ENCODE measurements around the gene ZNF467. TPM values are rescaled to one million over a fixed set of nuclear protein-coding genes. Genes with fewer than 3 reads are reported as not detected.

The ZNF467 gene
- polyA plus RNA-seq, 1 experiment: 0.14 TPM

DNA sequence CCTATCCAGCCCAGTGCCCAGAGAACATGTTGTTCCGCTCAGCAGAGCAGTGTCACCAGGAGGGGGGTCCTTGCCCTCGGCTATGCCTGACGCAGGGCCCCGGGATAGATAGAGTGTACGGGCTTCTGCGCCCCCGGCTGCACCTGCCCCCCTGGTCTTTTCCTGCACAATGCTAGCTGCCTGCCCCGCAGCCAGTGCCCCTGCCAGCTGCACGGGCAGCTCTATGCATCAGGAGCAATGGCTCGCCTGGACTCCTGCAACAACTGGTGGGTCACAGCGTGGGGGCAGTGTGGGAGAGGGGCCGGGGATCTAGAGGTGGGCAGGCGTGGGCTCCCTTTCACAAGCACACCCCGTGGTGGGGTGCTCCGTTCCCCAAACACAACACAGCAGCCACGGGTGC lies 33.3 kb upstream of the ZNF467 start:
- TF ChIP-seq, protein P1, sequence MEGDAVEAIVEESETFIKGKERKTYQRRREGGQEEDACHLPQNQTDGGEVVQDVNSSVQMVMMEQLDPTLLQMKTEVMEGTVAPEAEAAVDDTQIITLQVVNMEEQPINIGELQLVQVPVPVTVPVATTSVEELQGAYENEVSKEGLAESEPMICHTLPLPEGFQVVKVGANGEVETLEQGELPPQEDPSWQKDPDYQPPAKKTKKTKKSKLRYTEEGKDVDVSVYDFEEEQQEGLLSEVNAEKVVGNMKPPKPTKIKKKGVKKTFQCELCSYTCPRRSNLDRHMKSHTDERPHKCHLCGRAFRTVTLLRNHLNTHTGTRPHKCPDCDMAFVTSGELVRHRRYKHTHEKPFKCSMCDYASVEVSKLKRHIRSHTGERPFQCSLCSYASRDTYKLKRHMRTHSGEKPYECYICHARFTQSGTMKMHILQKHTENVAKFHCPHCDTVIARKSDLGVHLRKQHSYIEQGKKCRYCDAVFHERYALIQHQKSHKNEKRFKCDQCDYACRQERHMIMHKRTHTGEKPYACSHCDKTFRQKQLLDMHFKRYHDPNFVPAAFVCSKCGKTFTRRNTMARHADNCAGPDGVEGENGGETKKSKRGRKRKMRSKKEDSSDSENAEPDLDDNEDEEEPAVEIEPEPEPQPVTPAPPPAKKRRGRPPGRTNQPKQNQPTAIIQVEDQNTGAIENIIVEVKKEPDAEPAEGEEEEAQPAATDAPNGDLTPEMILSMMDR (IDR thresholded peaks at IDR 0.05; ENCODE audit: low read depth, low read length): no peak

DNA sequence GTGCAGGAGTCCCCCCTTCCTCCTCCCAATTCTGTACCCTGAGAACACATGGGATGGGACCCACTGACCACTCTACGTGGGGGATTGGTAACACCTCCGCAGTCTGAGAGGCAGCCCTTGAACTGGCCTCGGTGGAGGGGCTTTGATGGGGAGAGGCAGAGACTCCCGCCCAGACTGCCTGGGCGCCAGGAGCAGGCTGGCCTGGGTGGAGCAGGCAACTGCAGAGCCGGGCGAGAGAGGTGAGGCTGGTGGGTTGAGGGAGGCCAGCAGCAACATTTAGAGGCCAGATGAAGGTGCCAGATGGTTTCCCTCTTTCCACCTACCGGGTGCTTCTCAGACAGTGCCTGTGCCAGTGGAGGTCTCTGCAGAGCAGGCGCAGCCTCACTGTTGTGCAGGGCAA lies 30.7 kb upstream of the ZNF467 start:
- Histone ChIP-seq H3K9me3 (ENCODE audit: control insufficient read depth, insufficient read depth, low read length) (no peaks in the 10 kb centered on the region), H3K27me3 (ENCODE audit: control insufficient read depth, insufficient read depth, low read length) (peaks cover 4% of the 10 kb centered on the region), H3K27ac (ENCODE audit: low read depth, low read length) (no peak overlapping the region), H3K4me3 (ENCODE audit: low read depth, low read length) (no peak overlapping the region)
- DNase-seq (ENCODE audit: low read depth, low spot score): no peak
- ChIA-PET POLR2A (no interaction called here), CTCF (no interaction called here)
- TF ChIP-seq, protein P1 (IDR thresholded peaks at IDR 0.05; ENCODE audit: low read depth, low read length): no peak

More for the DNA sequence above, 33.3 kb upstream of the ZNF467 start:
- CTCF ChIA-PET: interaction anchor here (0.9 to 1.6 kb wide), 5 partner anchors 16 to 1085 kb away, joined by 3 to 7 read pairs (median 4); no protein-coding TSS in a partner anchor
- Histone ChIP-seq H3K27me3 (ENCODE audit: control insufficient read depth, insufficient read depth, low read length) (peaks cover 4% of the 10 kb centered on the region), H3K9me3 (ENCODE audit: control insufficient read depth, insufficient read depth, low read length) (no peaks in the 10 kb centered on the region), H3K27ac (ENCODE audit: low read depth, low read length) (no peak overlapping the region), H3K4me3 (ENCODE audit: low read depth, low read length) (no peak overlapping the region)
- POLR2A ChIA-PET: no interaction called here
- no peak for DNase-seq (ENCODE audit: low read depth, low spot score)

DNA sequence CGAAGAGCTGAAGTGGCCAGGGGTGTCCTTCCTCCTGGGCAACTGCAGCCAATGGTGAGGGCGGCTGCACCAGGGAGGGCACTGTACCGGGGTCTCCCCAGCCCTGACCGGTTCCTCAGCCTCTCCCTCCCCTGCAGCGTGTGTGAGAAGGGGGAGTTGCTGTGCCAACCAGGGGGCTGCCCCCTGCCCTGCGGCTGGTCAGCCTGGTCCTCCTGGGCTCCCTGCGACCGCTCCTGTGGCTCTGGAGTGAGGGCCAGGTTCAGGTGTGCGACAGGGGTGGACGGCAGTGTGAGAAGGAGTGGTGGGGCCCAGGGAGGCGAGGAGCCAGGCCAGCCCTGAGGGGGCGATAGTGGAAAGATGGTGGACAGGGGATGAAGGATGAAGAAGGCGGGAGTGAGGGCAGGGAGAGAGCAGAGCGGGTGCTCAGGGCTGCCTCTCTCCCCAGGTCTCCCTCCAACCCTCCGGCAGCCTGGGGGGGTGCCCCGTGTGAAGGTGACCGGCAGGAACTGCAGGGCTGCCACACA lies 30.2 kb upstream of the ZNF467 start:
- H3K4me3 ChIP-seq (ENCODE audit: low read depth, low read length): no peak overlapping the region
- TF ChIP-seq, protein P1 (IDR thresholded peaks at IDR 0.05; ENCODE audit: low read depth, low read length): no peak
- ChIA-PET POLR2A (no interaction called here), CTCF (no interaction called here)
- no peaks in the 10 kb centered on the region for H3K9me3 ChIP-seq (ENCODE audit: control insufficient read depth, insufficient read depth, low read length)
- H3K27ac ChIP-seq (ENCODE audit: low read depth, low read length): no peak overlapping the region
- no peak for DNase-seq (ENCODE audit: low read depth, low spot score)
- peaks cover 4% of the 10 kb centered on the region for H3K27me3 ChIP-seq (ENCODE audit: control insufficient read depth, insufficient read depth, low read length)

DNA sequence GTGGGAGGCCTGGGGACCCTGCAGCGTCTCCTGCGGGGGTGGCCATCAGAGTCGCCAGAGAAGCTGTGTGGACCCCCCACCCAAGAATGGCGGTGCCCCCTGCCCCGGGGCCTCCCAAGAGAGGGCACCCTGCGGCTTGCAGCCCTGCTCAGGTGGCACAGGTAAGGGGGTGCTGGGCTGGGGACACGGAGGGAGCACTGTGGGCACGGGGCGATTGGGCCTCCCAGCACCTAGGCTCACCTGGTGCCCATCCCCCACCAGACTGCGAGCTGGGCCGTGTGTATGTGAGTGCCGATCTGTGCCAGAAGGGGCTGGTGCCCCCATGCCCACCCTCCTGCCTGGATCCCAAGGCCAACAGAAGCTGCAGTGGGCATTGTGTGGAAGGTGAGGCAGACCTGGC lies 29.6 kb upstream of the ZNF467 start:
- TF ChIP-seq, protein P1 (IDR thresholded peaks at IDR 0.05; ENCODE audit: low read depth, low read length): no peak
- POLR2A ChIA-PET: no interaction called here

DNA sequence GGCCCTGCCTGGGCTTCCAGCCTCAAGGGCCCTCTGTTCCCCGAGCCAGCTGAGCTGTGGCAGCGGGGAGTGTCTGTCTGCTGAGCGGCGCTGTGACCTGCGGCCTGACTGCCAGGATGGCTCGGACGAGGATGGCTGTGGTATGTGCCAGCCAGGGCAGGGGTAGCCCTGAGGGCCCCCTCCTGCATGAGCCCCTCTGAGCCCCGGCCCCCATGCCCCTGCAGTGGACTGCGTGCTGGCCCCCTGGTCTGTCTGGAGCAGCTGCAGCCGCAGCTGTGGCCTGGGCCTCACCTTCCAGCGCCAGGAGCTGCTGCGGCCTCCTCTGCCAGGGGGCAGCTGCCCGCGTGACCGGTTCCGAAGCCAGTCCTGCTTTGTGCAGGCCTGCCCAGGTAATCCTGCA lies 28.4 kb upstream of the ZNF467 start:
- POLR2A ChIA-PET: no interaction called here
- no peaks in the 10 kb centered on the region for H3K9me3 ChIP-seq (ENCODE audit: control insufficient read depth, insufficient read depth, low read length)
- H3K27ac ChIP-seq (ENCODE audit: low read depth, low read length): no peak overlapping the region
- H3K4me3 ChIP-seq (ENCODE audit: low read depth, low read length): no peak overlapping the region
- DNase-seq (ENCODE audit: low read depth, low spot score): no peak
- CTCF ChIA-PET: no interaction called here
- TF ChIP-seq, protein P1 (IDR thresholded peaks at IDR 0.05; ENCODE audit: low read depth, low read length): no peak
- peaks cover 4% of the 10 kb centered on the region for H3K27me3 ChIP-seq (ENCODE audit: control insufficient read depth, insufficient read depth, low read length)

More for the DNA sequence above, 29.6 kb upstream of the ZNF467 start:
- DNase-seq (ENCODE audit: low read depth, low spot score): no peak
- Histone ChIP-seq H3K9me3 (ENCODE audit: control insufficient read depth, insufficient read depth, low read length) (no peaks in the 10 kb centered on the region), H3K27me3 (ENCODE audit: control insufficient read depth, insufficient read depth, low read length) (peaks cover 4% of the 10 kb centered on the region), H3K4me3 (ENCODE audit: low read depth, low read length) (no peak overlapping the region), H3K27ac (ENCODE audit: low read depth, low read length) (no peak overlapping the region)
- CTCF ChIA-PET: no interaction called here
